Liver (tissue), 3 donors: Measurements from ENCODE around the gene ABCA12.

ENCODE experiments used
- EGR1 ChIP-seq, 2 donors: IDR thresholded peaks; 2 replicates each; pipeline ENCODE4 v1.6.1; 2016 to 2018; ENCODE audit warnings: antibody characterized with exemption in 2 of 2, low read depth in 2 of 2
- HNF4G ChIP-seq: IDR thresholded peaks from 2 replicates; pipeline ENCODE4 v1.6.1; 2016; ENCODE audit warnings: antibody characterized with exemption
- MAX ChIP-seq: IDR thresholded peaks from 2 replicates; pipeline ENCODE4 v1.6.1; 2016; ENCODE audit warnings: antibody characterized with exemption
- RAD21 ChIP-seq, 2 donors: IDR thresholded peaks; 2 replicates each; pipeline ENCODE4 v1.6.1; 2016; ENCODE audit warnings: antibody characterized with exemption in 2 of 2, mild to moderate bottlenecking in 2 of 2
- YY1 ChIP-seq: IDR thresholded peaks from 2 replicates; pipeline ENCODE4 v1.6.1; 2016; ENCODE audit warnings: antibody characterized with exemption, mild to moderate bottlenecking
- TF ChIP-seq, protein P1 (sequence below): fragments of 150-350 bp; IDR thresholded peaks from 2 replicates; pipeline ENCODE4 v1.5.1; 2017; ENCODE audit warnings: improper control_type of control experiment, low read depth, low read length; ENCODE audit not compliant: missing input control
- TF ChIP-seq, protein P2 (sequence below): IDR thresholded peaks from 2 replicates; pipeline ENCODE4 v1.6.1; 2016; ENCODE audit warnings: antibody characterized with exemption, mild to moderate bottlenecking
- donor health status: healthy.
- donor health status: healthy.

- TF ChIP-seq, protein P1, sequence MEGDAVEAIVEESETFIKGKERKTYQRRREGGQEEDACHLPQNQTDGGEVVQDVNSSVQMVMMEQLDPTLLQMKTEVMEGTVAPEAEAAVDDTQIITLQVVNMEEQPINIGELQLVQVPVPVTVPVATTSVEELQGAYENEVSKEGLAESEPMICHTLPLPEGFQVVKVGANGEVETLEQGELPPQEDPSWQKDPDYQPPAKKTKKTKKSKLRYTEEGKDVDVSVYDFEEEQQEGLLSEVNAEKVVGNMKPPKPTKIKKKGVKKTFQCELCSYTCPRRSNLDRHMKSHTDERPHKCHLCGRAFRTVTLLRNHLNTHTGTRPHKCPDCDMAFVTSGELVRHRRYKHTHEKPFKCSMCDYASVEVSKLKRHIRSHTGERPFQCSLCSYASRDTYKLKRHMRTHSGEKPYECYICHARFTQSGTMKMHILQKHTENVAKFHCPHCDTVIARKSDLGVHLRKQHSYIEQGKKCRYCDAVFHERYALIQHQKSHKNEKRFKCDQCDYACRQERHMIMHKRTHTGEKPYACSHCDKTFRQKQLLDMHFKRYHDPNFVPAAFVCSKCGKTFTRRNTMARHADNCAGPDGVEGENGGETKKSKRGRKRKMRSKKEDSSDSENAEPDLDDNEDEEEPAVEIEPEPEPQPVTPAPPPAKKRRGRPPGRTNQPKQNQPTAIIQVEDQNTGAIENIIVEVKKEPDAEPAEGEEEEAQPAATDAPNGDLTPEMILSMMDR = no peak
- TF ChIP-seq RAD21 (IDR thresholded peaks at IDR 0.05) = peak; percentile 35 to 47
- TF ChIP-seq YY1 = no peak
- no peak for TF ChIP-seq EGR1 (IDR thresholded peaks at IDR 0.05; ENCODE audit: low read depth in 2 of 2)
- TF ChIP-seq, protein P2, sequence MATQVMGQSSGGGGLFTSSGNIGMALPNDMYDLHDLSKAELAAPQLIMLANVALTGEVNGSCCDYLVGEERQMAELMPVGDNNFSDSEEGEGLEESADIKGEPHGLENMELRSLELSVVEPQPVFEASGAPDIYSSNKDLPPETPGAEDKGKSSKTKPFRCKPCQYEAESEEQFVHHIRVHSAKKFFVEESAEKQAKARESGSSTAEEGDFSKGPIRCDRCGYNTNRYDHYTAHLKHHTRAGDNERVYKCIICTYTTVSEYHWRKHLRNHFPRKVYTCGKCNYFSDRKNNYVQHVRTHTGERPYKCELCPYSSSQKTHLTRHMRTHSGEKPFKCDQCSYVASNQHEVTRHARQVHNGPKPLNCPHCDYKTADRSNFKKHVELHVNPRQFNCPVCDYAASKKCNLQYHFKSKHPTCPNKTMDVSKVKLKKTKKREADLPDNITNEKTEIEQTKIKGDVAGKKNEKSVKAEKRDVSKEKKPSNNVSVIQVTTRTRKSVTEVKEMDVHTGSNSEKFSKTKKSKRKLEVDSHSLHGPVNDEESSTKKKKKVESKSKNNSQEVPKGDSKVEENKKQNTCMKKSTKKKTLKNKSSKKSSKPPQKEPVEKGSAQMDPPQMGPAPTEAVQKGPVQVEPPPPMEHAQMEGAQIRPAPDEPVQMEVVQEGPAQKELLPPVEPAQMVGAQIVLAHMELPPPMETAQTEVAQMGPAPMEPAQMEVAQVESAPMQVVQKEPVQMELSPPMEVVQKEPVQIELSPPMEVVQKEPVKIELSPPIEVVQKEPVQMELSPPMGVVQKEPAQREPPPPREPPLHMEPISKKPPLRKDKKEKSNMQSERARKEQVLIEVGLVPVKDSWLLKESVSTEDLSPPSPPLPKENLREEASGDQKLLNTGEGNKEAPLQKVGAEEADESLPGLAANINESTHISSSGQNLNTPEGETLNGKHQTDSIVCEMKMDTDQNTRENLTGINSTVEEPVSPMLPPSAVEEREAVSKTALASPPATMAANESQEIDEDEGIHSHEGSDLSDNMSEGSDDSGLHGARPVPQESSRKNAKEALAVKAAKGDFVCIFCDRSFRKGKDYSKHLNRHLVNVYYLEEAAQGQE = no peak
- no peak for TF ChIP-seq HNF4G
- no peak for TF ChIP-seq MAX
Measured at GRCh38 chr2:214960677-214961076, 177.7 kb downstream of the ABCA12 start.
